ENCODE results near the gene USP15. TPM values are rescaled to one million over a fixed set of nuclear protein-coding genes. Genes with fewer than 3 reads are reported as not detected.
"Not testable (repeated sequence)": the region's sequence is repeated elsewhere in the genome, so short reads cannot be mapped to it uniquely, and the experiment has no call there.

The USP15 gene
- total RNA-seq, 2 experiments from 2014 or later = 85.5 to 86.6 TPM

- CTCF ChIA-PET = no interaction called here
- POLR2A ChIA-PET = no interaction called here
Observed at GRCh38 chr12:62306569-62307530, 46.6 kb downstream of the USP15 start.

- ChIA-PET POLR2A (no interaction called here), CTCF (no interaction called here)
Observed at GRCh38 chr12:62308201-62308600, 48.0 kb downstream of the USP15 start.

DNA sequence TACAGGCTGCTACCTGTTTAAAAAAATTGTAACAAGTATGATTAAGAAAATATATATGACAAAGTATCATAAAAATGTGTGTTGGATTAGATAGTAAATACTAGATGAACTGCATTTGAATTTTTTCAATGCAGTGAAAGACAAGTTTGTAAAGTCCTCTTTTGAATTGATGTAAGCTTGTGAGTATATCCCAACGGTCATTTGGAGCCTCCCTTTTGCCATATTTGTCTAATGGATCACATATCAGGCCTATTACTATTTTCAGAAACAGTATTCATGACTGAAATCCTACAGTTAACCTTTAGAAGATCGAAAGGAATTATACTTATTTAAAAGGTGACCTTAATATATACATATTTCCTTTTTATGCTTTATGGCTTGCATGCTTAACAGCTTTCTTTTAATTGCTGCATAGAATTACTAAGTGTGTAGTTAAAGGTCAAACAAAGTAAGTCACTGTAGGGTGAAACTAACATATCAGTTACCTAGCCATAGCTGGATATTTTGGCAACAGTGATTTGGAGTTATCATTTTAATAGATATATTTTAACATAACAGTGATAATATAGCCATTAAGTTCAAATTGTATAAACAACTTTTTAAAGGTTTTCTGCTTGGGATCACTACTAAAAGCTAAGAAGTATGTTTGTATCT is 53.6 kb downstream of the USP15 start:
- CTCF ChIA-PET = no interaction called here

GRCh38 chr12:62317017-62317416 is 56.8 kb downstream of the USP15 start:
- POLR2A ChIA-PET = no interaction called here
- CTCF ChIA-PET = no interaction called here

More for the DNA sequence above, 53.6 kb downstream of the USP15 start:
- POLR2A ChIA-PET = no interaction called here

DNA sequence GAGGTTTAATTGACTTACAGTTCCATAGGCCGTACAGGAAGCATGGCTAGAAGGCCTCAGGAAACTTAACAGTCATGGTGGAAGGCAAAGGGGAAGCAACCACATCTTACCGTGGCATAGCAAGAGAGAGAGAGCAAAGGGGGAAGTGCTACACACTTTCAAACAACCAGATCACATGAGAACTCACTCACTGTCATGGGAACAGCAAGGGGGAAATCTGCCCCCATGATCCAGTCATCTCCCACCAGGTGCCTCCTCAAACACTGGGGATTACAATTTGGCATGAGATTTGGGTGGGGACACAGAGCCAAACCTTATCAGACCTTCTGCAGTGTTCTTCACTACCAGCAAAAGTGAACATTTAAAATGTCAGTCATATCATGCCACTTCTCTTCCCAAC is 58.9 kb downstream of the USP15 start:
- POLR2A ChIA-PET = no interaction called here
- CTCF ChIA-PET = no interaction called here

GRCh38 chr12:62320054-62320453 is 59.9 kb downstream of the USP15 start:
- ChIA-PET POLR2A (no interaction called here), CTCF (no interaction called here)

DNA sequence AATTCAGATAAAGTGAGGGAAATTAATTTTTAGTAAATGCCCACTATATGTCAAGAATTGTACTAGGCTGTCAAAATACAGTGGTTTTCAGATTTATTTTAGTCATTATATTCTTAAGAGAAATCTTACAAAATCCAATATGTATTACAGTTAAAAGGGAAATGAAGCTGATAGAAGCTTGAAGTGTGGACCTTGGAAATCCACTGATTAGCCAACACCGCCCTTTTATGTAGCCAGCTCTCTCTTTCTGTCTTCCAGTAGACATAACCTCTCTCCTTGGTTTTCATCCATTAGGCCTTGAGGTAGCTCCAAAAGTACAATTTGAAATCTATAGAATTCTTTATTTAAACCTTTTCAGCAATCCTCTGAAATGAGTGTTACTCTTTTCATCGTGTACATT is 63.2 kb downstream of the USP15 start:
- ChIA-PET POLR2A (no interaction called here), CTCF (no interaction called here)

DNA sequence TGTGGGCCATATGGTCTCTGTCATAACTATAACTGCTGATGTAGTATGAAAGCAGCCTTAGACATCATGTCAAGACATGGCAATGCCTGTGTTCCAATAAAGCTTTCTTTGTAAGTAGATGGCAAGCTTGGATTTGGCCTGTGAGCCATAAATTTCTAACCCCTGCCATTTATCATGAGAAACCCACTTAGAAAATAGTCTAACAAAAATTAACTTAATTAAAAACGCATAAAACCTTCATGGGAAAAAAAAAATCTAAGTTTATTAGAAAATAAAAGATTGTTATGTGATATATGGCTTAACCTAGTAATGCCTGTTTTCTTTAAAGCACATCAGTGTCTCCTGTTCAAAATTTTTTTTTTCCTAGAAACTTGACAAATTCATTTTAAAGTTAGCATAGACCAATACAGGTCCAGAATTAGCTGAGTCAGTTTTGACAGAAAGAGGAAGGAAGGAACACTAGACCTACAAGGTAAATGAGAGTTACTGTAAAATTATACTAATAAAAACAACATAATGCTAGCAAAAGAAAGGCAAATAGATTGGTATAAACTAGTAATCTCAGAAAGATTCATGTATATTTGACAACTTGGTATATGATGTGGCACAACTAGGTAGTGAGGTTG is 68.2 kb downstream of the USP15 start:
- ChIA-PET CTCF (interaction anchor here (0.7 kb wide), 1 partner anchor 68 kb away, joined by 3 read pairs; the partner anchor contains the start of gene USP15), POLR2A (no interaction called here)

DNA sequence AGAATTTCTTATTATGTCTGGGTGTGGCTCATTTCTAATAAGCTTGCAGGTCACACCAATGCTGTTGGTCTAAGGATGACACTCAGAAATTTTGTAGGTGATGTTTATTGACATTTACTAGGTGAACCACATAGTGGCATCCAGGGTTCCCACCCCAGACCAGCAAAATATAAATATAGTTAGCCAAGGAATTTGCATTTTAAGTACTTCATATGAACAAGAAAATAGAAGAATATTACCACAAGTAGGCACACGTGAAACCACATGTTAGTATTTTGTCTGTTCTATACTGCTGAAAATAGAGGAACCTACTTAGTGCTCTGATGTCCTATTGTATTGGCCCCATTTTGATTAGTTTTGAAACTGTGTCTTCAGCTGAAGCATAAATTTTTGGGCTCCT is 71.1 kb downstream of the USP15 start:
- CTCF ChIA-PET = no interaction called here
- POLR2A ChIA-PET = no interaction called here

DNA sequence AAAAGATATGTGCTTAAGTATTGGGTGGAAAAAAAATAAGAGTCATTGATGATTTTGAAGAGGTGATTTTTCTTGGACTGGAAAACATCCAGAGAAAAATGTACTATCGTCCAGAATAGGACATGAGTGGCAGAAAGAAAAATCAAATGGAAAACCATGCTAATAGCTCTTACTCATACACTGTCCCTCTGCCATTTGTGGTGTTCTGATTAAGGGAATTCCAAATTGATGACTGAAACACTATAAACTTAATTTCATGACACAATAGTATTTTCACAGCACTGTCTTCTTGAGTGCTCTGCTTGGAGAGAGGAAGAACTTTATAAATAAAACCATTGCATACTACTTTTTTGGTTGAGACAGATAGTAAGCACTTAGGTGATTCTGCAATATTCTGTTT is 72.4 kb downstream of the USP15 start:
- CTCF ChIA-PET = no interaction called here
- POLR2A ChIA-PET = no interaction called here

- POLR2A ChIA-PET = no interaction called here
- CTCF ChIA-PET = interaction anchor here (1.9 kb wide), 1 partner anchor 9 kb away, joined by 4 read pairs; no protein-coding TSS in a partner anchor
Observed at GRCh38 chr12:62335057-62335456, 74.9 kb downstream of the USP15 start.

DNA sequence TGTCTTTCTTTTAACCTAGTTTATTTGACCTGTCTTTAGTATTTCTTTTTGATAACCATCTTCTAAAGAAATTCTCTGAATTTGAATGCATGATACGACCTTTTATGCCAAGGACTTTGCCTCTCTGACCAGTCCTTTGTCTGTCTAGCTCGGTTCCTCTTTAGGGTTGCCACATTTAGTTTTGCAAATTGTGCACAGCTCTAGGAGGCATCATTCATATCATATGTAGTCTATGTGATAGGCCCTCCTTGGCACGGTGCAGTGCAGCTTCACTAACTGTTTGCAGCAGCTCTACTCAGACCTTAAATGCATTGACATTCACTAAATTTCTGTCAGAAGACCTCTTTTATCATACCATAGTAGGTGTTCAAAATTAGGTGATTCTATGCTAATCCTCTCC is 75.6 kb downstream of the USP15 start:
- ChIA-PET CTCF (no interaction called here), POLR2A (no interaction called here)

DNA sequence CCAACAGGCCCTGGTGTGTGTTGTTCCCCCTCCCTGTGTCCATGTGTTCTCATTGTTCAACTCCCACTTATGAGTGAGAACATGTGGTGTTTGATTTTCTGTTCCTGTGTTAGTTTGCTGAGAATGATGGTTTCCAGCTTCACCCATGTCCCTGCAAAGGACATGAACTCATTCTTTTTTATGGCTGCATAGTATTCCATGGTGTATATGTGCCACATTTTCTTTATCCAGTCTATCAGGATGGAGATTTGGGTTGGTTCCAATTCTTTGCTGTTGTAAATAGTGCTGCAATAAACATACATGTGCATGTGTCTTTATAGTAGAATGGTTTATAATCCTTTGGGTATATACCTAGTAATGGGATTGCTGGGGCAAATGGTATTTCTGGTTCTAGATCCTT is 77.4 kb downstream of the USP15 start:
- POLR2A ChIA-PET, CTCF ChIA-PET: not testable (repeated sequence)

DNA sequence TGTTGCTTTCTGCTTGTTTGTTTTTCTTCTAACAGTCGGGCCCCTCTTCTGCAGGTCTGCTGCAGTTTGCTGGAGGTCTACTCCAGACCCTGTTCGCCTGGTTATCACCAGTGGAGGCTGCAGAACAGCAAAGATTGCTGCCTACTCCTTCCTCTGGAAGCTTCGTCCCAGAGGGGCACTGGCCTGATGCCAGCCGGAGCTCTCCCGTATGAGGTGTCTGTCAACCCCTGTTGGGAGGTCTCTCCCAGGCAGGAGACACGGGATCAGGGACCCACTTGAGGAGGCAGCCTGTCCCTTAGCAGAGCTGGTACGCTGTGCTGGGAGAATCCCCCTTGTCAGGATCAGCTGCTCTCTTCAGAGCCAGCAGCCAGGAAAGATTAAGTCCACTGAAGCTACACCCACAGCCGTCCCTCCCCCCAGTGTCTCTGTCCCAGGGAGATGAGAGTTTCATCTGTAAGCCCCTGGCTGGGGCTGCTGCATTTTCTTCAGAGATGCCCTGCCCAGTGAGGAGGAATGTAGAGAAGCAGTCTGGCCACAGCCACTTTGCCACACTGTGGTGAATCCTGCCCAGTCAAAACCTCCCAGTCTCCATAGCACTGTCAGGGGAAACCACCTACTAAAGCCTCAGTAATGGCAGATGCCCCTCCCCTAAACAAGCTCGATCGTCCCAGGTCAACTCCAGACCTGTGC is 82.6 kb downstream of the USP15 start:
- POLR2A ChIA-PET = not testable (repeated sequence)

DNA sequence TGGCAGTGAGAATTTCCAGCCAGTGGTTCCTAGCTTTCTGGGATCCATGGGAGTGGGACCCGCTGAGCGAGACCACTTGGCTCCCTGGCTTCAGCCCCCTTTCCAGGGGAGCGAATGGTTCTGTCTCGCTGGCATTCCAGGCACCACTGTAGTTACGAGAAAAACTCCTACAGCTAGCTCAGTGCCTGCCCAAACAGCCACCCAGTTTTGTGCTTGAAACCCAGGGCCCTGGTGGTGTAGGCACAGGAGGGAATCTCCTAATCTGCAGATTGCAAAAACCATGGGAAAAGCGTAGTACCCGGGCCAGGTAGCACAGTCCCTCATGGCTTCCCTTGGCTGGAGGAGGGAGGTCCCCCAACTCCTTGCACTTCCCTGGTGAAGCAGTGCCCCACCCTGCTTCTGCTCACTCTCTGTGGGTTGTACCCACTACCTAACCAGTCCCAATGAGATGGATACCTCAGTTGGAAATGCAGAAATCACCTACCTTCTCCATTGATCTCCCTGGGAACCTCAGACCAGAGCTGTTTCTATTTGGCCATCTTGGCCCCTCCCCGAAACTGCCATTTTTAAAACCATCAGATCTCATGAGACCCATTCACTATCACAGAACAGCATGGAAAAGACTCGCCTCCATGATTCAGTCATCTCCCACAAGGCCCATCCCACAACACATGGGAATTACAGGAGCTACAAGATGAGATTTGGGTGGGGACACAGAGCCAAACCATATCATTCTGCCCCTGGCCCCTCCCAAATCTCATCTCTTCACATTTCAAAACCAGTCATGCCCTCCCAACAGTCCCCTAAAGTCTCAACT is 83.3 kb downstream of the USP15 start:
- CTCF ChIA-PET = interaction anchor here (1.5 kb wide), 1 partner anchor 9 kb away, joined by 4 read pairs; no protein-coding TSS in a partner anchor
- POLR2A ChIA-PET = not testable (repeated sequence)

More for the DNA sequence above, 82.6 kb downstream of the USP15 start:
- CTCF ChIA-PET = interaction anchor here (0.5 kb wide), 1 partner anchor 538 kb away, joined by 3 read pairs; no protein-coding TSS in a partner anchor

DNA sequence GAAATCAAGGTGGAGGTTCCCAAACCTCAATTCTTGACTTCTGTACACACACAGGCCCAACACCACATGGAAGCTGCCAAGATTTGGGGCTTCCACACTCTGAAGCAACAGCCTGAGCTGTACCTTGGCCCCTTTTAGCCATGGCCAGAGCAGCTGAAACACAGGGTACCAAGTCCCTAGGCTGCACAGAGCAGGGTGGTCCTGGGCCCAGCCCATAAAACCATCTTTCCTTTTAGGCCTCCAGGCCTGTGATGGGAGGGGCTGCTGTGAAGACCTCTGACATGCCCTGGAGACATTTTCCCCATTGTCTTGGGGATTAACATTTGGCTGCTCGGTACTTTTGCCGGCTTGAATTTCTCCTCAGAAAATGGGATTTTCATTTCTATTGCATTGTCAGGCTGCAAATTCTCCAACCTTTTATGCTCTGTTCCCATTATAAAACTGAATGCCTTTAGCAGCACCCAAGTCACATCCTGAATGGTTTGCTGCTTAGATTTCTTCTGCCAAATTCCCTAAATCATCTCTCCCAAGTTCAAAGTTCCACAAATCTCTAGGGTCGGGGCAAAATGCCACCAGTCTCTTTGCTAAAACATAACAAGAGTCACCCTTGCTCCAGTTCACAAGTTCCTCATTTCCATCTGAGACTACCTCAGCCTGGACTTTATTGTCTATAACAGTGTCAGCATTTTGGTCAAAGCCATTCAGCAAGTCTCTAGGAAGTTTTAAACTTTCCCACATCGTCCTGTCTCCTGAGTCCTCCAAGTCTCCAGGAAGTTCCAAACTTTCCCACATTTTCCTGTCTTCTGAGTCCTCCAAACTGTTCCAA is 84.7 kb downstream of the USP15 start:
- CTCF ChIA-PET = interaction anchor here (1.5 kb wide), 1 partner anchor 10 kb away, joined by 4 read pairs; no protein-coding TSS in a partner anchor
- POLR2A ChIA-PET = not testable (repeated sequence)

DNA sequence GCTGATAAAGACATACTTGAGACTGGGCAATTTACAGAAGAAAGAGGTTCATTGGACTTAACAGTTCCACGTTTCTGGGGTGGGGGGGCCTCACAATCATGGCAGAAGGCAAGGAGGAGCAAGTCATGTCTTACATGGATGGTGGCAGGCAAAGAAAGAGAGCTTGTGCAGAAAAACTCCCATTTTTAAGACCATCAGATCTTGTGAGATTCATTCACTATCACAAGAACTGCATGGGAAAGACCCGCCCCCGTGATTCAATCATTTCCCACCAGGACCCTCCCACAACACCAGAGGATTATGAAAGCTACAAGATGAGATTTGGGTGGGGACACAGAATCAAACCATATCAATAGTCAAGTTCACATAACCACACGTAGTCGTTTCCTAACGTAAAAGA is 85.5 kb downstream of the USP15 start:
- ChIA-PET CTCF (no interaction called here), POLR2A (no interaction called here)

- ChIA-PET CTCF (no interaction called here), POLR2A (interaction anchor here (0.5 kb wide), 1 partner anchor 87 kb away, joined by 3 read pairs; the partner anchor contains the start of gene USP15)
Observed at GRCh38 chr12:62346817-62347216, 86.6 kb downstream of the USP15 start.
